ENCODE results near the gene MRGPRF.

MRGPRF gene, protein sequence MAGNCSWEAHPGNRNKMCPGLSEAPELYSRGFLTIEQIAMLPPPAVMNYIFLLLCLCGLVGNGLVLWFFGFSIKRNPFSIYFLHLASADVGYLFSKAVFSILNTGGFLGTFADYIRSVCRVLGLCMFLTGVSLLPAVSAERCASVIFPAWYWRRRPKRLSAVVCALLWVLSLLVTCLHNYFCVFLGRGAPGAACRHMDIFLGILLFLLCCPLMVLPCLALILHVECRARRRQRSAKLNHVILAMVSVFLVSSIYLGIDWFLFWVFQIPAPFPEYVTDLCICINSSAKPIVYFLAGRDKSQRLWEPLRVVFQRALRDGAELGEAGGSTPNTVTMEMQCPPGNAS

DNA sequence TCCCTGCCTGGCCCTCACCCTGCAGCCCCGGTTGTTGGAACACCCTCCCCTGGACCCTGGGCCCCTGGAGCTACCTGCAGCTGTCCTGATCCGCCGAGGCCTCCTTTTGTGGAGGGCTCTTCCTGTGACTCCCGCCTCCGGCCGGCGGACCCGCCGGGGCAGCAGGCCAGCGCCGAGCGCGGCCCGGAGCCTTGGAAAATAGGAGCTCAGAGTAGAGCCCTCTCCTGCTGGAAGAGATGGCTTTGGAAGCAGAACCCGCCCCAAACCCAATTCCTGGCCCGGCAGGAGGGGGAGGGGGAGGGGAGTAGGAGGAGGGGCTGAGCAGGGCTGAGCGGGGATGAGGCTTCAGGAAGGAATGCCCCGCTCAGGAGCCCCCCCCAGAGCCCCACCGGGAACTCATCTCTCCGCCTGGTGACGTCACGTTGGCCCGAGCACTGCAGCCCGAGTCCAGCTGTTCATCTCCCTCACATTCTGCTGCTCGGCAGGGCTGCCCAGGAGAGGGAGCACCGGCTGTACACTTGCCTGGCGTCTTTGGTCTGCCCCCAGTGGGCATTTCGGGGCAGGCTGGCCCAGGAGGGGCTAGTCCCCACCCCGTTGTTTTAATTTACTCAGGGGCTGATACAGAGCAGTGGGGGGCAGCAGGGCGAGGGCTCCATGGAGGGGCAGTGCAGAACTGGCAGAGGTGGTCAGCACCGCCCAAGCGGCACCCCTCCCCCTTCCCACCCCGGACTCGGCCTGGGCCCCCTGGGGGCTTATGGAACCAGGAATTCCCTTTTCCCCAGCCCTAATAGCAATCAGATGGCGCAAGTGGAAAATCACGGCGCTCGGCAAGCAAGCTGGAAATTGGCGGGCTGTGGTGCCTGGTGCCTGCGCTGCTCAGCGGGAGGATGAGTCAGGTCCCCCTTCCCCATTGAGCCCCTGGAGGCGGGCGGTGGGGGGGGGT is at the start of gene MRGPRF:
TSS of gene MRGPRF (minus strand) at position 238 of the 943 bp plus-strand sequence. CDS start 3,345 bp downstream, outside the sequence.
- peak within 1 kb of the TSS; percentile 47 for H3K4me3 ChIP-seq (ENCODE audit: low read length)
- no peaks in the 10 kb centered on the region for H3K36me3 ChIP-seq (ENCODE audit: control insufficient read depth, insufficient read depth, low read length)
- WGBS (ENCODE audit: insufficient coverage, insufficient read length), result no CpG with 5 or more reads among the region's 43 CpGs
- no peaks in the 10 kb centered on the region for H3K27me3 ChIP-seq (ENCODE audit: control insufficient read depth, insufficient read depth, low read length)
- H3K4me1 ChIP-seq (ENCODE audit: control insufficient read depth, insufficient read depth, low read length), result peaks cover 15% of the 10 kb centered on the region
- H3K27ac ChIP-seq (ENCODE audit: low read length), result no peak within 1 kb of the TSS
- no peak for DNase-seq (ENCODE audit: low read depth, low spot score)
- H3K9me3 ChIP-seq (ENCODE audit: control insufficient read depth, insufficient read depth, low read length), result no peaks in the 10 kb centered on the region

- peaks cover 14% of the 10 kb centered on the region; the same call in 1 of the 2 replicates for H3K36me3 ChIP-seq (ENCODE audit: control insufficient read depth, insufficient read depth, low read length)
- H3K4me3 ChIP-seq (ENCODE audit: low read length), result no peak overlapping the region
- no CpG with 5 or more reads among the region's 15 CpGs for WGBS (ENCODE audit: insufficient coverage, insufficient read length)
Observed at GRCh38 chr11:69062169-69062855, 49.3 kb upstream of the MRGPRF start.

DNA sequence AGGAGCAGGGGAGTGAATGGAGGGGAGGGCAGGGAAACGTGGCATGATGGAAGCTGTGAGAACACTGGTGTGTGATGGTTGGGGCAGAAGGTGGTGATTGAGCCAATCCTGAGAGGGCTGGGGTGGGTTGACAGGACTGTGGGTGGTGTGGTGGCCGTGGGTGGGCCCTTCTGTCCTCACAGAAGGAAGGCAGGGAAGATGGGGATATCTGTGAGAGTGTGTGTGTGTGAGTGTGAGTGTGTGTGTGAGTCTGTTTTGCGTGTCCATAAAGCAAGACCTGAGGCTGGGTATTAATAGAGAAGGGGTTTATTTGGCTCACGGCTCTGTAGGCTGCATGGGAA is 48.6 kb upstream of the MRGPRF start:
- no peak for DNase-seq (ENCODE audit: low read depth, low spot score)

More at GRCh38 chr11:69062169-69062855, 49.3 kb upstream of the MRGPRF start:
- no peak for DNase-seq (ENCODE audit: low read depth, low spot score)
- H3K9me3 ChIP-seq (ENCODE audit: control insufficient read depth, insufficient read depth, low read length), result no peaks in the 10 kb centered on the region
- no peaks in the 10 kb centered on the region for H3K4me1 ChIP-seq (ENCODE audit: control insufficient read depth, insufficient read depth, low read length)
- H3K27me3 ChIP-seq (ENCODE audit: control insufficient read depth, insufficient read depth, low read length), result no peaks in the 10 kb centered on the region
- no peak overlapping the region for H3K27ac ChIP-seq (ENCODE audit: low read length)

GRCh38 chr11:69060806-69061712 is 48.0 kb upstream of the MRGPRF start:
- Histone ChIP-seq H3K36me3 (ENCODE audit: control insufficient read depth, insufficient read depth, low read length) (peaks cover 14% of the 10 kb centered on the region; the same call in 1 of the 2 replicates), H3K4me1 (ENCODE audit: control insufficient read depth, insufficient read depth, low read length) (no peaks in the 10 kb centered on the region), H3K4me3 (ENCODE audit: low read length) (no peak overlapping the region), H3K9me3 (ENCODE audit: control insufficient read depth, insufficient read depth, low read length) (no peaks in the 10 kb centered on the region), H3K27me3 (ENCODE audit: control insufficient read depth, insufficient read depth, low read length) (no peaks in the 10 kb centered on the region), H3K27ac (ENCODE audit: low read length) (no peak overlapping the region)
- no peak for DNase-seq (ENCODE audit: low read depth, low spot score)
- WGBS (ENCODE audit: insufficient coverage, insufficient read length), result no CpG with 5 or more reads among the region's 25 CpGs

More for the DNA sequence above, 48.6 kb upstream of the MRGPRF start:
- H3K27ac ChIP-seq (ENCODE audit: low read length), result no peak overlapping the region
- peaks cover 14% of the 10 kb centered on the region; the same call in 1 of the 2 replicates for H3K36me3 ChIP-seq (ENCODE audit: control insufficient read depth, insufficient read depth, low read length)
- no CpG with 5 or more reads among the region's 4 CpGs for WGBS (ENCODE audit: insufficient coverage, insufficient read length)
- no peaks in the 10 kb centered on the region for H3K27me3 ChIP-seq (ENCODE audit: control insufficient read depth, insufficient read depth, low read length)
- no peak overlapping the region for H3K4me3 ChIP-seq (ENCODE audit: low read length)
- H3K9me3 ChIP-seq (ENCODE audit: control insufficient read depth, insufficient read depth, low read length), result no peaks in the 10 kb centered on the region
- H3K4me1 ChIP-seq (ENCODE audit: control insufficient read depth, insufficient read depth, low read length), result no peaks in the 10 kb centered on the region

DNA sequence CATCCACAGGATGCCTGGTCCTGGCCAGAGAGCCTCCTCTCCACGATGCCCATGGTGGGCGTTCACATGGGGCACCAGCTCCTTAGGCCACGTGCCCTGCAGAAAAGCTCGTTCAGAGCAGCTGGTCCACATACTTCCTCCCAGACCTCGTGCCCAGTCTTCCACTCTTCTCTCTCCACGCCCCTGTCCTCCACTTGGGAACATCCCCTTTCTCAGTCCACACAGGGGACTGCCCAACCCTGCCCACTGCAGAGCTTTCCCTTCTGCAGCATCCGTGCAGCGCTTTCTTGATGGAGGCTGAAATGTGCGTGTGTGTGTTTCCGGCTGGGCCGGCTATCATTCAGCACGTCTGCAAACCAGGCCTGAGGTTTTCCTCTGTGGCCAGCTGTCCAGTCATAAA is 46.9 kb upstream of the MRGPRF start:
- DNase-seq (ENCODE audit: low read depth, low spot score), result no peak
- H3K4me1 ChIP-seq (ENCODE audit: control insufficient read depth, insufficient read depth, low read length), result no peaks in the 10 kb centered on the region
- no CpG with 5 or more reads among the region's 12 CpGs for WGBS (ENCODE audit: insufficient coverage, insufficient read length)
- H3K27me3 ChIP-seq (ENCODE audit: control insufficient read depth, insufficient read depth, low read length), result no peaks in the 10 kb centered on the region
- H3K9me3 ChIP-seq (ENCODE audit: control insufficient read depth, insufficient read depth, low read length), result no peaks in the 10 kb centered on the region
- H3K27ac ChIP-seq (ENCODE audit: low read length), result no peak overlapping the region
- H3K4me3 ChIP-seq (ENCODE audit: low read length), result no peak overlapping the region
- peaks cover 14% of the 10 kb centered on the region for H3K36me3 ChIP-seq (ENCODE audit: control insufficient read depth, insufficient read depth, low read length)

GRCh38 chr11:69059429-69059828 is 46.4 kb upstream of the MRGPRF start:
- Histone ChIP-seq H3K27me3 (ENCODE audit: control insufficient read depth, insufficient read depth, low read length) (no peaks in the 10 kb centered on the region), H3K27ac (ENCODE audit: low read length) (no peak overlapping the region), H3K4me1 (ENCODE audit: control insufficient read depth, insufficient read depth, low read length) (no peaks in the 10 kb centered on the region), H3K4me3 (ENCODE audit: low read length) (no peak overlapping the region), H3K36me3 (ENCODE audit: control insufficient read depth, insufficient read depth, low read length) (peaks cover 16% of the 10 kb centered on the region), H3K9me3 (ENCODE audit: control insufficient read depth, insufficient read depth, low read length) (no peaks in the 10 kb centered on the region)
- WGBS (ENCODE audit: insufficient coverage, insufficient read length), result no CpG with 5 or more reads among the region's 7 CpGs
- DNase-seq (ENCODE audit: low read depth, low spot score), result no peak

GRCh38 chr11:69058511-69059270 is 45.6 kb upstream of the MRGPRF start:
- Histone ChIP-seq H3K36me3 (ENCODE audit: control insufficient read depth, insufficient read depth, low read length) (peaks cover 19% of the 10 kb centered on the region), H3K4me1 (ENCODE audit: control insufficient read depth, insufficient read depth, low read length) (no peaks in the 10 kb centered on the region), H3K27ac (ENCODE audit: low read length) (no peak overlapping the region), H3K27me3 (ENCODE audit: control insufficient read depth, insufficient read depth, low read length) (no peaks in the 10 kb centered on the region), H3K4me3 (ENCODE audit: low read length) (no peak overlapping the region), H3K9me3 (ENCODE audit: control insufficient read depth, insufficient read depth, low read length) (no peaks in the 10 kb centered on the region)
- WGBS (ENCODE audit: insufficient coverage, insufficient read length), result no CpG with 5 or more reads among the region's 23 CpGs
- no peak for DNase-seq (ENCODE audit: low read depth, low spot score)

DNA sequence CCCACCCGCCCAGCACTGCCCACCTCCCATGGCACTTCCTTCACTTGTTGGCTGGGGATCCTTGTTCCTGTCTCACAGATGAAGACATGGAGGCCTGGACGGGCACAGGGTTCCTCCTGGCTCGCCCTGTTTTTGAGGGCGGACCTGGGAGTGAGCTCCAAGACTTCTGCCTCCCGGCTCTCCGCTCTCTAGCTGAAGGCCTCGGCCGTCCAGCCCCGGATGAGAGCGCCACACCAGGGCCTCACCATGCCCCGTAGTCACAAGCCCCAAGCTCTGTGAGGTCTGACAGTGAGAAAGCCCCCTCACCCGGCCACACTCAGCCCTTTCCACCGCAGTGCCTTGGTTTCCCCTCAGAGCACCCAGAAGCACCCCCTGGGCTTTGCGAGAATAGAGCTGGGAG is 44.8 kb upstream of the MRGPRF start:
- no peaks in the 10 kb centered on the region for H3K27me3 ChIP-seq (ENCODE audit: control insufficient read depth, insufficient read depth, low read length)
- H3K4me3 ChIP-seq (ENCODE audit: low read length), result no peak overlapping the region
- no peak overlapping the region for H3K27ac ChIP-seq (ENCODE audit: low read length)
- no peaks in the 10 kb centered on the region for H3K9me3 ChIP-seq (ENCODE audit: control insufficient read depth, insufficient read depth, low read length)
- peaks cover 16% of the 10 kb centered on the region for H3K36me3 ChIP-seq (ENCODE audit: control insufficient read depth, insufficient read depth, low read length)
- WGBS (ENCODE audit: insufficient coverage, insufficient read length), result no CpG with 5 or more reads among the region's 14 CpGs
- DNase-seq (ENCODE audit: low read depth, low spot score), result no peak
- no peaks in the 10 kb centered on the region for H3K4me1 ChIP-seq (ENCODE audit: control insufficient read depth, insufficient read depth, low read length)

DNA sequence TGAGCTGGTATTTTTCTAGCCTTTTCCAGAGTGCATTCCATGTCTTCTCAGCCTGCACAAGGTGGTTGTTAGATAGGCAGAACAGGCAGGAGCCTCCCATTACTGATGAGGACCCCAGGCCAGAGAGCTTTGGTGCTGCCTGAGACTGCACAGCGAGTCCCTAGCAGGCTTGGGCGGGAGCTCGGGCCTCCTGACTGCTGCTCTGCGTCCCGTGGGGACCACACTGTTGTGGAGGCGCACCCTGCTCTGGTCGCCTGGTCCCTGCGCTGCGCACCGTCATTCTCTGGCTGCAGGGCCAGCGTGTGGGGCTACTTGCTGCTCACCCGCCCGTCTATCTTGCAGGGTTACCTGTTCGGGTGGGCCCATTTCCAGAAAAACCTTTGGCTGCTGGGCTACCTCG is 44.2 kb upstream of the MRGPRF start:
- Histone ChIP-seq H3K9me3 (ENCODE audit: control insufficient read depth, insufficient read depth, low read length) (no peaks in the 10 kb centered on the region), H3K27me3 (ENCODE audit: control insufficient read depth, insufficient read depth, low read length) (no peaks in the 10 kb centered on the region), H3K4me1 (ENCODE audit: control insufficient read depth, insufficient read depth, low read length) (no peaks in the 10 kb centered on the region), H3K36me3 (ENCODE audit: control insufficient read depth, insufficient read depth, low read length) (peaks cover 15% of the 10 kb centered on the region), H3K4me3 (ENCODE audit: low read length) (no peak overlapping the region), H3K27ac (ENCODE audit: low read length) (no peak overlapping the region)
- WGBS (ENCODE audit: insufficient coverage, insufficient read length), result no CpG with 5 or more reads among the region's 15 CpGs
- no peak for DNase-seq (ENCODE audit: low read depth, low spot score)

Measured in iPS DF 6.9 (cell line).